PC-3 (cell line): ENCODE data around the gene NIN.

Experiments
- CTCF ChIP-seq: fragments of 300-600 bp; sonication (generic); conservative IDR thresholded peaks from 2 replicates; pipeline ENCODE4 v1.5.1; 2017; ENCODE audit warnings: antibody characterized with exemption, low read depth, mild to moderate bottlenecking, low read length
- EZH2 ChIP-seq: fragments of 300-600 bp; sonication (generic); IDR thresholded peaks from one replicate; pipeline ENCODE4 v1.6.1; 2017; ENCODE audit warnings: antibody characterized with exemption, mild to moderate bottlenecking, low read length; ENCODE audit not compliant: unreplicated experiment
- EZH2phosphoT487 ChIP-seq: fragments of 300-600 bp; sonication (generic); IDR thresholded peaks from 2 replicates; pipeline ENCODE4 v1.6.1; 2018; ENCODE audit warnings: mild to moderate bottlenecking, antibody characterized with exemption, low read length, borderline replicate concordance

GRCh38 chr14:50772412-50772811, 58.5 kb downstream of the NIN start:
- TF ChIP-seq CTCF (no peak), EZH2 (no peak), EZH2phosphoT487 (no peak)
